NCI-H446 (cell line): ENCODE results near the gene LUZP2.
A peak's percentile ranks its signal among the peaks of the same experiment; 100 is the strongest.
"Not testable (repeated sequence)": the region's sequence is repeated elsewhere in the genome, so short reads cannot be mapped to it uniquely, and the experiment has no call there.

Experiments used
- DNase-seq, 2 experiments: peaks; one replicate each; lab custom pipeline; 2025; lab: John Stamatoyannopoulos, UW

Gene LUZP2

GRCh38 chr11:24900960-24901549 is 404.2 kb downstream of the LUZP2 start:
- DNase-seq = no peak

GRCh38 chr11:24903555-24903954 is 406.7 kb downstream of the LUZP2 start:
- no peak for DNase-seq

GRCh38 chr11:24925091-24925490 is 428.2 kb downstream of the LUZP2 start:
- no peak for DNase-seq

GRCh38 chr11:24932110-24933000 is 435.5 kb downstream of the LUZP2 start:
- DNase-seq = peak in 1 of 2 experiments; percentile 52

- no peak for DNase-seq
Measured at GRCh38 chr11:24934733-24935439, 438.0 kb downstream of the LUZP2 start.

GRCh38 chr11:24944891-24945290 is 448.0 kb downstream of the LUZP2 start:
- peak in 1 of 2 experiments; percentile 22 for DNase-seq

GRCh38 chr11:24949406-24949805 is 452.6 kb downstream of the LUZP2 start:
- no peak for DNase-seq

- peak in 1 of 2 experiments; percentile 44 for DNase-seq
Measured at GRCh38 chr11:24963852-24964251, 467.0 kb downstream of the LUZP2 start.

GRCh38 chr11:24965748-24966147 is 468.9 kb downstream of the LUZP2 start:
- no peak for DNase-seq

- not testable (repeated sequence) for DNase-seq
Measured at GRCh38 chr11:24993903-24994302, 497.1 kb downstream of the LUZP2 start.

- not testable (repeated sequence) for DNase-seq
Measured at GRCh38 chr11:24999929-25000328, 503.1 kb downstream of the LUZP2 start.

- no peak for DNase-seq
Measured at GRCh38 chr11:25037431-25037830, 540.6 kb downstream of the LUZP2 start.

GRCh38 chr11:25038131-25038530 is 541.3 kb downstream of the LUZP2 start:
- no peak for DNase-seq

GRCh38 chr11:25039165-25039564 is 542.3 kb downstream of the LUZP2 start:
- DNase-seq = no peak

- no peak for DNase-seq
Measured at GRCh38 chr11:25048632-25049031, 551.8 kb downstream of the LUZP2 start.

GRCh38 chr11:25052844-25053243 is 556.0 kb downstream of the LUZP2 start:
- no peak for DNase-seq

- no peak for DNase-seq
Measured at GRCh38 chr11:25057861-25058260, 561.0 kb downstream of the LUZP2 start.

- DNase-seq = no peak
Measured at GRCh38 chr11:25065746-25066145, 568.9 kb downstream of the LUZP2 start.

- no peak for DNase-seq
Measured at GRCh38 chr11:25066706-25067105, 569.9 kb downstream of the LUZP2 start.

- DNase-seq = no peak
Measured at GRCh38 chr11:25068451-25068850, 571.6 kb downstream of the LUZP2 start.

- DNase-seq = no peak
Measured at GRCh38 chr11:25094085-25094802, 597.4 kb downstream of the LUZP2 start.

GRCh38 chr11:25119416-25119815 is 622.6 kb downstream of the LUZP2 start:
- DNase-seq = no peak
